ENCODE data around the gene SEMA4A.

- TF ChIP-seq, protein P1, sequence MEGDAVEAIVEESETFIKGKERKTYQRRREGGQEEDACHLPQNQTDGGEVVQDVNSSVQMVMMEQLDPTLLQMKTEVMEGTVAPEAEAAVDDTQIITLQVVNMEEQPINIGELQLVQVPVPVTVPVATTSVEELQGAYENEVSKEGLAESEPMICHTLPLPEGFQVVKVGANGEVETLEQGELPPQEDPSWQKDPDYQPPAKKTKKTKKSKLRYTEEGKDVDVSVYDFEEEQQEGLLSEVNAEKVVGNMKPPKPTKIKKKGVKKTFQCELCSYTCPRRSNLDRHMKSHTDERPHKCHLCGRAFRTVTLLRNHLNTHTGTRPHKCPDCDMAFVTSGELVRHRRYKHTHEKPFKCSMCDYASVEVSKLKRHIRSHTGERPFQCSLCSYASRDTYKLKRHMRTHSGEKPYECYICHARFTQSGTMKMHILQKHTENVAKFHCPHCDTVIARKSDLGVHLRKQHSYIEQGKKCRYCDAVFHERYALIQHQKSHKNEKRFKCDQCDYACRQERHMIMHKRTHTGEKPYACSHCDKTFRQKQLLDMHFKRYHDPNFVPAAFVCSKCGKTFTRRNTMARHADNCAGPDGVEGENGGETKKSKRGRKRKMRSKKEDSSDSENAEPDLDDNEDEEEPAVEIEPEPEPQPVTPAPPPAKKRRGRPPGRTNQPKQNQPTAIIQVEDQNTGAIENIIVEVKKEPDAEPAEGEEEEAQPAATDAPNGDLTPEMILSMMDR (IDR thresholded peaks at IDR 0.05; ENCODE audit: low read depth, low read length, poor library complexity, severe bottlenecking) = no peak
- no peak for TF ChIP-seq EZH2phosphoT487 (IDR thresholded peaks at IDR 0.05; ENCODE audit: borderline replicate concordance, low read length)
These were observed 72.7 kb downstream of the SEMA4A start for GRCh38 chr1:156226116-156226538.

Measured in DOHH2 (cell line).